Medulla oblongata (tissue), 1 donor: ENCODE data around the gene QRICH2.
"Not testable (repeated sequence)": the region's sequence is repeated elsewhere in the genome, so short reads cannot be mapped to it uniquely, and the experiment has no call there.

ENCODE experiments used
- DNase-seq: peaks from one replicate; pipeline ENCODE4 v3.0.0-alpha.2; 2015; ENCODE audit errors: extremely low spot score

Gene QRICH2, protein sequence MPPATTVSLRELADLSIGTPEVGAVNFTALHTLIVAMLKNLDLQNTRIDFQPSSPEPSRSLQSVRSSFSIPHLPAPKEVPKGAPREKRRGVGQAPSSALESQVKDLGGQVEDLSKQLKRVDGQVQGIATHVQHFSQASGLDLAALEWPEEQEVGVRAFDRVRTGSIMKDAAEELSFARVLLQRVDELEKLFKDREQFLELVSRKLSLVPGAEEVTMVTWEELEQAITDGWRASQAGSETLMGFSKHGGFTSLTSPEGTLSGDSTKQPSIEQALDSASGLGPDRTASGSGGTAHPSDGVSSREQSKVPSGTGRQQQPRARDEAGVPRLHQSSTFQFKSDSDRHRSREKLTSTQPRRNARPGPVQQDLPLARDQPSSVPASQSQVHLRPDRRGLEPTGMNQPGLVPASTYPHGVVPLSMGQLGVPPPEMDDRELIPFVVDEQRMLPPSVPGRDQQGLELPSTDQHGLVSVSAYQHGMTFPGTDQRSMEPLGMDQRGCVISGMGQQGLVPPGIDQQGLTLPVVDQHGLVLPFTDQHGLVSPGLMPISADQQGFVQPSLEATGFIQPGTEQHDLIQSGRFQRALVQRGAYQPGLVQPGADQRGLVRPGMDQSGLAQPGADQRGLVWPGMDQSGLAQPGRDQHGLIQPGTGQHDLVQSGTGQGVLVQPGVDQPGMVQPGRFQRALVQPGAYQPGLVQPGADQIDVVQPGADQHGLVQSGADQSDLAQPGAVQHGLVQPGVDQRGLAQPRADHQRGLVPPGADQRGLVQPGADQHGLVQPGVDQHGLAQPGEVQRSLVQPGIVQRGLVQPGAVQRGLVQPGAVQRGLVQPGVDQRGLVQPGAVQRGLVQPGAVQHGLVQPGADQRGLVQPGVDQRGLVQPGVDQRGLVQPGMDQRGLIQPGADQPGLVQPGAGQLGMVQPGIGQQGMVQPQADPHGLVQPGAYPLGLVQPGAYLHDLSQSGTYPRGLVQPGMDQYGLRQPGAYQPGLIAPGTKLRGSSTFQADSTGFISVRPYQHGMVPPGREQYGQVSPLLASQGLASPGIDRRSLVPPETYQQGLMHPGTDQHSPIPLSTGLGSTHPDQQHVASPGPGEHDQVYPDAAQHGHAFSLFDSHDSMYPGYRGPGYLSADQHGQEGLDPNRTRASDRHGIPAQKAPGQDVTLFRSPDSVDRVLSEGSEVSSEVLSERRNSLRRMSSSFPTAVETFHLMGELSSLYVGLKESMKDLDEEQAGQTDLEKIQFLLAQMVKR (N-terminal part only)

GRCh38 chr17:76307966-76308338 lies at the start of gene QRICH2:
QRICH2 (minus strand) TSS chr17:76308276; CDS start chr17:76307998, 278 bp downstream.
- DNase-seq: no peak

DNA sequence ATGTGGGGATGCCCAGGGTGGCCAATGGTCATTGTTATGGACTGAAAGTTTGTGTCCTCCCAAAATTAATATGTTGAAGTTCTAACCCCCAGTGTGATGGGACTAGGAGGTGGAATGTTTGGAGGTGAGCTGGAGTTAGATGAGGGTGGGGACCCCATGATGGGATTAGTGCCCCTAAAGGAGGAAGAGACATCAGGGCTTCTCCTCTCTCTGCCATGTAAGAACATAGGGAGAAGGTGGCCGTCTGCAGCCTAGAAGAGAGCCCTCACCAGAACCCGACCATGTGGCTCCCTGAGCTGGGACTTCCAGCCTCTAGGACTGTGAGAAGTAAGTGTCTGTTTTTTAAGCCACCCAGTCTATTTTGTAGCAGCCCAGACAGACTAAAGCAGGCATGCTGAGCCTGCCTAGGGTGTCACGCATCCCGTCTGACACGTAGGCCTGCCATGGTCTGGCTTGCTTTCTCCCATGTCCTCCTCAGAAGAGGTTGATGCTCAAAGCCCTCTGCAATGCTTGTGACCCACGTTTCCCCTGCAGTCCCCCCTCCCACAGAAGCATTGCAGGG lies 49.6 kb upstream of the QRICH2 start:
- no peak for DNase-seq

DNA sequence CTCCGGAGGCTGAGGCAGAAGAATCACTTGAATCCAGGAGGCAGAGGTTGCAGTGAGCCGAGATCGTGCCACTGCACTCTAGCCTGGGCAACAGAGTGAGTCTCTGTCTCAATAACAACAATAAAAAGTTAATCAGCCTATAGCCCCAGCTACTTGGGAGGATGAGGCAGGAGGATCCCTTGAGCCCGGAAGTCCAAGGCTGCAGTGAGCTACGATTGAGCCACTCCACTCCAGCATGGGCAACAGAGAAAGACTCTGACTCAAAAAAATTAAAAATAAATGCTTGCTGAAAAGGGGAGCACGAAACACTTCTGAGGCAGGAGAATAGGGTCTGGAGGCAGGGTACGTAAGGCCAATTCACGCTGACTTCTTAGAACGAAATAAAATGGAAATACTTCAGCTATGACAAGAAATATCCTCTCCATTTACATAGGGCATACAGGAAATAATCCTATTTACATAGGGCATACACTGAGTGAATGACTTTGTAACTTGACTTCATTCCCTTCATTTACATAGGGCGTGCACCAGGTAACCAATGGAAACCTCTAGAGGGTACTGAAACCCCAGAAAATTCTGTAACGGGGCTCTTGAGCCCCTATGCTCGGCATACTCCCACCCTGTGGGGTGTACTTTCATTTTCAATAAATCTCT lies 48.9 kb upstream of the QRICH2 start:
- no peak for DNase-seq

DNA sequence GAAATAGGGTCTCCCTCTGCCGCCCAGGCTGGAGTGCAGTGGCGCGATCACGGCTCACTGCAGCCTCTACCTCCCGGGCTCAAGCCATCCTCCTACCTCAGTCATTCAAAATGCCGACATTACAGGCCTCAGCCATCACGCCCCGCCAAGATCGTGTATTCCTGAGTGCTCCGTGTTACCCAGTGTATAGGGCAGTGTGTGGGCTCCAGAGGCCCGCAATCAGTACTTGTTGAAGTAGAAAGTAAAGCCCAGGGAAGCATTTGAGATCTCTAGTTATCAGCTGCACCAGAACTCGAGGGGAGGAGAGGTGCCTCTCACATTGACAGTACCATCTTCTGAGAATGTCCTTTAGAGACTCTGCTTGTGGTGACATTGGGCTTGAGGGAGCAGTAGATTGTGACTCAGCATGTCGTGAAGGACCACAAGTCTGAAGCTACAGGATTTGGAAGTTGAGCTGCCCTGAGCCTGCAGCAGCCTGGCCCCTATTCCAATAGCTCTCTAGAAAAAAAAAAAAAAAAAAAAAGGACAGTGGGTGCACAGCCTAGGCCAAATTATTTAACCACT lies 46.8 kb upstream of the QRICH2 start:
- DNase-seq: no peak

DNA sequence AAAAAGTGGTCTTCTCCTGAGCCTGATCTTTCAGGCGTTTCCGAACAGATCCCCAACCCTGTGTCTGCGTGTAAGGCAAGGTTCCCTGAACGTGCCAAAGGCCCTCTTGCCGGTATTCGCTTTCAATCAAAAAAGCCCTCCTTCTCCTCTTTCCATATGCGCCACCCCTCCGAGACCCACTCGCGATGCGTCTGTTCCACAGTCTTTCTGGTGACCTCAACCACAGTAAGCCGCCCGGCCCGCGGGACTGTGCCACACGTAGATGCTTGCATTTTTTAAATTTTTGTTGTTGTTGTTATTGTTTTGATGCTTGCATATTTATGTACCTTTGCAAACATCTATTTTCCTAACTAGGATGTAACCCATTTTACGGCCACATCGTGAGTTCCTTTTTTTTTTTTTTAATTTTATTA lies 46.2 kb upstream of the QRICH2 start:
- no peak for DNase-seq

- DNase-seq: peak; percentile 94
Measured at GRCh38 chr17:76353599-76354316, 45.7 kb upstream of the QRICH2 start, which contains the start of gene PRPSAP1. PRPSAP1 (minus strand) TSS chr17:76353916; CDS start chr17:76353703, 213 bp downstream.

GRCh38 chr17:76353004-76353598 lies 45.0 kb upstream of the QRICH2 start:
- DNase-seq: no peak

- no peak for DNase-seq
Measured at GRCh38 chr17:76351526-76352071, 43.5 kb upstream of the QRICH2 start.

GRCh38 chr17:76350463-76350862 lies 42.4 kb upstream of the QRICH2 start:
- DNase-seq: no peak

GRCh38 chr17:76346936-76347335 lies 38.9 kb upstream of the QRICH2 start:
- DNase-seq: not testable (repeated sequence)

DNA sequence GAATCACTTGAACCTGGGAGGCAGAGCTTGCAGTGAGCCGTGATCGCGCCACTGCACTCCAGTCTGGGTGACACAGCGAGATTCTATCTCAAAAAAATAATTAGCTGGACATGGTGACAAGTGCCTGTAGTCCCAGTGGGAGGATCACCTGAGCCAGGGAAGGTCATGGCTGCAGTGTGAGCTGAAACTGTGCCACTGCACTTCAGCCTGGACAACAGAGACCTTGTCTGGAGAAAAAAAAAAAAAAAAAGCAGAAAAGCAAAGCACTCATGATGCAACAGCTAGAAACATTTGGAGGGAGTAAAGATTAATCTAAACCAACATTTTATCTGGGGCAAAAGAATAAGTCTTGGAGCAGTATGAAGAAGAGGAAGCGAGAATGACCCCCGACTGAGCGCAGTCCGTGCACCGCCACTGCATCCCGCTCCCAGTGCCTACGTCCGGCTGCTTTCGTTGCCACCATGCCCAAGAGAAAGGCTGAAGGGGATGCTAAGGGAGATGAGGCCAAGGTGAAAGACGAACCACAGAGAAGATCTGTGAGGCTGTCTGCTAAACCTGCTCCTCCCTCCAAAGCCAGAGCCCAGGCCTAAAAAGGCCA lies 37.4 kb upstream of the QRICH2 start:
- no peak for DNase-seq

DNA sequence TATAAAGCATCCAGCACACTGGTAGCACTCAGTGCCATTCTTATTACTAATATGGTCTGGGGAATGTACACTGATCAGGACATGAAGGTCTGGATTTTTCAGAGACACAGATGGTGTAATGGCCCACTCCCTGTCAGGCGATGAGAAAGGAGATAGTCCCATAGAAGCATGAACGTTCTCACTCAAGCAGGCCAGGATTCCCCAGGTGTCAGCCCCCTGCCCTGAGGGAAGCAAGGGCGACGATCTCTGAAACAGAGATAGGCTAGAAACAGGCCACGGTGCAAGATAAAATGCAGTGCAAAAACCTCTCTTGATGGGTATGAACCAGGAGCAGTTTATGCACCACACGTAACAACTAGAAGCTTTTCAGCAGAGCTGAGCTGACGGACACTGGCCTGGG lies 35.0 kb upstream of the QRICH2 start:
- no peak for DNase-seq

GRCh38 chr17:76341301-76341700 lies 33.2 kb upstream of the QRICH2 start:
- DNase-seq: no peak

- DNase-seq: no peak
Measured at GRCh38 chr17:76337413-76337777, 29.3 kb upstream of the QRICH2 start.

- no peak for DNase-seq
Measured at GRCh38 chr17:76336756-76337412, 28.8 kb upstream of the QRICH2 start.

DNA sequence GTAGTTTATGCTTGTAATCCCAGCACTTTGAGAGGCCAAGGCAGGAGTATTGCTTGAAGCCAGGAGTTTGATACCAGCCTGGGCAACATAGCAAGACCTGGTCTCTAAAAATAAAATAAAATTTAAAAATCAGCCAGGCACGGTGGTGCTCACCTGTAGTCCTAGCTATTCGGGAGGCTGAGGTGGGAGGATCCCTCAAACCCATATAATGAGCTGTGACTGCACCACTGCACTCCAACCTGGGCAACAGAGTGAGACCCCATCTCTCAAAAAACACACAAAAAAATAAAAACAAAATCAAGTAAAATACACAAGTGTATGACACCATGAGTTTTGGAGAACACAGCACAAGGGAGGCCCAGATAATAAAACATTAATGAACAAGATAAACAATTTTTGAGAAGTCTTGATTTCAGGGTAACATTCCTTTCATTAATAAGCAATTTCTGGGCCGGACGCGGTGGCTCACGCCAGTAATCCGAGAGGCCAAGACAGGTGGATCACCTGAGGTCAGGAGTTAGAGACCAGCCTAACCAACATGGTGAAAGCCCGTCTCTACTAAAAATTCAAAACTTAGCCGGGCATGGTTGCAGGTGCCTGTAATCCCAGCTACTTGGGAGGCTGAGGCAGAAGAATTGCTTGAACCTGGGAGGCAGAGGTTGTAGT lies 27.8 kb upstream of the QRICH2 start:
- no peak for DNase-seq

GRCh38 chr17:76333673-76334505 lies 25.8 kb upstream of the QRICH2 start:
- DNase-seq: no peak
